Neural cell (in vitro differentiated cells): ENCODE results near the gene SLX4IP. TPM values are rescaled to one million over a fixed set of nuclear protein-coding genes. Genes with fewer than 3 reads are reported as not detected.

Experiments
- H2AFZ ChIP-seq: fragments of 200-600, 300-800 bp; sonication (generic), shearing (Covaris generic); 2 replicates; pipeline ENCODE4 v1.6.0; 2014; ENCODE audit warnings: low read depth, mild to moderate bottlenecking, antibody characterized with exemption, low read length, moderate library complexity
- H3F3A ChIP-seq: fragments of 200-600 bp; shearing (Covaris generic); 2 replicates; pipeline ENCODE4 v1.6.1; 2016; ENCODE audit warnings: mild to moderate bottlenecking, moderate library complexity, mixed read lengths, antibody characterized with exemption, low read length; ENCODE audit not compliant: insufficient read depth, poor library complexity, severe bottlenecking
- H3K27ac ChIP-seq: fragments of 200-600, 300-800 bp; sonication (generic), shearing (Covaris generic); 2 replicates; pipeline ENCODE4 v1.5.1; 2014; ENCODE audit warnings: mild to moderate bottlenecking, low read length, moderate library complexity
- H3K27me3 ChIP-seq: fragments of 300-800, 200-600 bp; sonication (generic), shearing (Covaris generic); 2 replicates; pipeline ENCODE4 v1.6.0; 2014; ENCODE audit warnings: mild to moderate bottlenecking, low read depth, low read length, moderate library complexity; ENCODE audit not compliant: insufficient read depth
- H3K36me3 ChIP-seq: fragments of 300-800, 200-600 bp; sonication (generic), shearing (Covaris generic); 2 replicates; pipeline ENCODE4 v1.5.1; 2014; ENCODE audit warnings: mild to moderate bottlenecking, antibody characterized with exemption, low read length, moderate library complexity; ENCODE audit not compliant: insufficient read depth
- H3K4me2 ChIP-seq: fragments of 300-800, 200-600 bp; sonication (generic), shearing (Covaris generic); 2 replicates; pipeline ENCODE4 v1.6.0; 2014; ENCODE audit warnings: mild to moderate bottlenecking, low read length
- H3K4me3 ChIP-seq: fragments of 300-800, 200-600 bp; sonication (generic), shearing (Covaris generic); 2 replicates; pipeline ENCODE4 v1.5.1; 2014; ENCODE audit warnings: mild to moderate bottlenecking, low read length, moderate library complexity
- H3K79me2 ChIP-seq: fragments of 200-600 bp; shearing (Covaris generic); replicated peaks from 2 replicates; pipeline ENCODE4 v1.6.0; 2014; ENCODE audit warnings: mild to moderate bottlenecking, low read length, moderate library complexity; ENCODE audit not compliant: insufficient read depth
- H3K9ac ChIP-seq: fragments of 300-800, 200-600 bp; sonication (generic), shearing (Covaris generic); 2 replicates; pipeline ENCODE4 v1.6.1; 2016; ENCODE audit warnings: mild to moderate bottlenecking, low read length, mixed read lengths
- H3K9me2 ChIP-seq: fragments of 200-600 bp; shearing (Covaris generic); 2 replicates; pipeline ENCODE4 v1.6.1; 2016; ENCODE audit warnings: mild to moderate bottlenecking, low read length, mixed read lengths; ENCODE audit not compliant: insufficient read depth
- H3K9me3 ChIP-seq: fragments of 200-600, 300-800 bp; sonication (generic), shearing (Covaris generic); 2 replicates; pipeline ENCODE4 v1.6.1; 2016; ENCODE audit warnings: mild to moderate bottlenecking, mixed run types, low read length, moderate library complexity, mixed read lengths
- H4K20me1 ChIP-seq: fragments of 200-600 bp; shearing (Covaris generic); 2 replicates; pipeline ENCODE4 v1.6.1; 2016; ENCODE audit warnings: mild to moderate bottlenecking, mixed run types; ENCODE audit not compliant: insufficient read depth
- CTCF ChIP-seq: fragments of 450-650 bp; IDR thresholded peaks from 2 replicates; pipeline ENCODE4 v1.5.1; 2014; ENCODE audit warnings: antibody characterized with exemption, mild to moderate bottlenecking, moderate library complexity; ENCODE audit not compliant: poor library complexity, severe bottlenecking
- EP300 ChIP-seq: fragments of 450-650 bp; conservative IDR thresholded peaks from 2 replicates; pipeline ENCODE4 v1.6.1; 2014; ENCODE audit warnings: antibody characterized with exemption, mild to moderate bottlenecking, moderate library complexity; ENCODE audit not compliant: poor library complexity, severe bottlenecking
- EZH2 ChIP-seq: fragments of 200-600, 300-800 bp; shearing (Covaris generic), sonication (generic); IDR thresholded peaks from 2 replicates; pipeline ENCODE4 v1.6.1; 2014; ENCODE audit warnings: antibody characterized with exemption, low read length, borderline replicate concordance, mild to moderate bottlenecking; ENCODE audit not compliant: insufficient read depth, poor library complexity, severe bottlenecking
- MXI1 ChIP-seq: fragments of 450-650 bp; conservative IDR thresholded peaks from 2 replicates; pipeline ENCODE4 v1.6.1; 2014; ENCODE audit warnings: antibody characterized with exemption, mild to moderate bottlenecking; ENCODE audit not compliant: poor library complexity, severe bottlenecking
- POLR2AphosphoS5 ChIP-seq: IDR thresholded peaks from 2 replicates; pipeline ENCODE4 v1.6.1; 2012
- RAD21 ChIP-seq: fragments of 450-650 bp; conservative IDR thresholded peaks from 2 replicates; pipeline ENCODE4 v1.6.1; 2014; ENCODE audit warnings: antibody characterized with exemption, mild to moderate bottlenecking, moderate library complexity
- SMC3 ChIP-seq: fragments of 450-650 bp; conservative IDR thresholded peaks from 2 replicates; pipeline ENCODE4 v1.6.1; 2014; ENCODE audit warnings: antibody characterized with exemption, mild to moderate bottlenecking, moderate library complexity; ENCODE audit not compliant: poor library complexity
- TAF1 ChIP-seq: IDR thresholded peaks from 2 replicates; pipeline ENCODE4 v1.6.1; 2012; ENCODE audit warnings: low read depth
- polyA plus RNA-seq: library from polyadenylated mRNA; depleted of rRNA; stranded (reverse); fragments of >200 nt; gene quantifications from 2 replicates; pipeline ENCODE4 v1.2.3, GENCODE V29; 2014
- TF ChIP-seq, protein P1 (sequence below): IDR thresholded peaks from 2 replicates; pipeline ENCODE4 v1.6.1; 2012; ENCODE audit warnings: borderline replicate concordance

SLX4IP gene
- polyA plus RNA-seq, 1 donor from 2014 or later = 6.4 TPM

GRCh38 chr20:10492844-10493243, 57.7 kb downstream of the SLX4IP start:
- no peaks in the 10 kb centered on the region for H4K20me1 ChIP-seq
- H3K27me3 ChIP-seq = no peaks in the 10 kb centered on the region
- H3F3A ChIP-seq = no peaks in the 10 kb centered on the region
- H3K79me2 ChIP-seq = peaks cover 7% of the 10 kb centered on the region
- no peaks in the 10 kb centered on the region for H3K9me2 ChIP-seq
- no peak overlapping the region for H3K9ac ChIP-seq
- TF ChIP-seq, protein P1, sequence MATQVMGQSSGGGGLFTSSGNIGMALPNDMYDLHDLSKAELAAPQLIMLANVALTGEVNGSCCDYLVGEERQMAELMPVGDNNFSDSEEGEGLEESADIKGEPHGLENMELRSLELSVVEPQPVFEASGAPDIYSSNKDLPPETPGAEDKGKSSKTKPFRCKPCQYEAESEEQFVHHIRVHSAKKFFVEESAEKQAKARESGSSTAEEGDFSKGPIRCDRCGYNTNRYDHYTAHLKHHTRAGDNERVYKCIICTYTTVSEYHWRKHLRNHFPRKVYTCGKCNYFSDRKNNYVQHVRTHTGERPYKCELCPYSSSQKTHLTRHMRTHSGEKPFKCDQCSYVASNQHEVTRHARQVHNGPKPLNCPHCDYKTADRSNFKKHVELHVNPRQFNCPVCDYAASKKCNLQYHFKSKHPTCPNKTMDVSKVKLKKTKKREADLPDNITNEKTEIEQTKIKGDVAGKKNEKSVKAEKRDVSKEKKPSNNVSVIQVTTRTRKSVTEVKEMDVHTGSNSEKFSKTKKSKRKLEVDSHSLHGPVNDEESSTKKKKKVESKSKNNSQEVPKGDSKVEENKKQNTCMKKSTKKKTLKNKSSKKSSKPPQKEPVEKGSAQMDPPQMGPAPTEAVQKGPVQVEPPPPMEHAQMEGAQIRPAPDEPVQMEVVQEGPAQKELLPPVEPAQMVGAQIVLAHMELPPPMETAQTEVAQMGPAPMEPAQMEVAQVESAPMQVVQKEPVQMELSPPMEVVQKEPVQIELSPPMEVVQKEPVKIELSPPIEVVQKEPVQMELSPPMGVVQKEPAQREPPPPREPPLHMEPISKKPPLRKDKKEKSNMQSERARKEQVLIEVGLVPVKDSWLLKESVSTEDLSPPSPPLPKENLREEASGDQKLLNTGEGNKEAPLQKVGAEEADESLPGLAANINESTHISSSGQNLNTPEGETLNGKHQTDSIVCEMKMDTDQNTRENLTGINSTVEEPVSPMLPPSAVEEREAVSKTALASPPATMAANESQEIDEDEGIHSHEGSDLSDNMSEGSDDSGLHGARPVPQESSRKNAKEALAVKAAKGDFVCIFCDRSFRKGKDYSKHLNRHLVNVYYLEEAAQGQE = no peak
- TF ChIP-seq RAD21 (no peak), TAF1 (no peak), EZH2 (no peak), MXI1 (no peak), CTCF (no peak), EP300 (no peak), SMC3 (no peak)
- H3K9me3 ChIP-seq = no peaks in the 10 kb centered on the region
- H3K27ac ChIP-seq = no peak overlapping the region
- H2AFZ ChIP-seq = no peak overlapping the region
- no peak overlapping the region for H3K4me2 ChIP-seq
- no peak overlapping the region for H3K4me3 ChIP-seq
- H3K36me3 ChIP-seq = no peaks in the 10 kb centered on the region

DNA sequence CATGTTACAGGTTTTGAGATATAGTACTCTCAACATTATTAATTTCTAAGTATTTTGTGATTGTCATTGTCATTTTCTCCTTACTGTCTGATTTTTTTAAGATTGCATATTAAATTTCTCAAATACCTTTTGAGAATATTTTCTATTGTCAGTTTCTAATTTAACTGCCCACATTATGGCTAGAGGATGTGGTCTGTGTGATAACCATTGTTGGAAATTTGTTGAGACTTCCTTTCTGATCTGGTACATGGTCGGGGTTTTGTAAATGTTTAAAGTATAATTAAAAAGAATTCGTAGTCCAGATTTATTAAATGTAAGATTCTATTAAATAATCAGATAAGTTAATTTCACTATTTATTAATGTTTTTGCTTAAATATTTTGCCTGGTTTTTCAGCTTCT, 60.1 kb downstream of the SLX4IP start:
- H3K9ac ChIP-seq = no peak overlapping the region
- H3K4me2 ChIP-seq = no peak overlapping the region
- TF ChIP-seq POLR2AphosphoS5 = no peak
- no peak for TF ChIP-seq RAD21
- TF ChIP-seq CTCF = no peak
- no peak for TF ChIP-seq EP300
- H3K4me3 ChIP-seq = no peak overlapping the region
- H3K27ac ChIP-seq = no peak overlapping the region
- no peaks in the 10 kb centered on the region for H3K9me3 ChIP-seq
- H3K79me2 ChIP-seq = peaks cover 7% of the 10 kb centered on the region
- H2AFZ ChIP-seq = no peak overlapping the region
- no peaks in the 10 kb centered on the region for H3K27me3 ChIP-seq
- no peaks in the 10 kb centered on the region for H4K20me1 ChIP-seq
- no peaks in the 10 kb centered on the region for H3F3A ChIP-seq
- H3K36me3 ChIP-seq = no peaks in the 10 kb centered on the region
- no peaks in the 10 kb centered on the region for H3K9me2 ChIP-seq
